Left lung (tissue), 14 donors: ENCODE results near the gene MT3. TPM values are rescaled to one million over a fixed set of nuclear protein-coding genes. Genes with fewer than 3 reads are reported as not detected.

ENCODE experiments used
- ATAC-seq: fragments of 200-7000 bp; cut with Tn5 transposase; one replicate; pipeline ENCODE4 v1.9.1; 2020; ENCODE audit warnings: moderate library complexity
- DNase-seq, 4 donors: peaks; one replicate each; pipeline ENCODE4 v3.0.0-alpha.2; 2013 to 2020
- H3K27ac ChIP-seq, 2 donors: fragments of 200-600 bp; sonication (generic) in 1 of 2; one replicate each; pipeline versions ENCODE4 v1.5.0 to v1.8.0; 2020 to 2021
- H3K27me3 ChIP-seq, 2 donors: fragments of 200-600 bp; sonication (generic) in 1 of 2; one replicate each; pipeline versions ENCODE4 v1.5.0 to v1.8.0; 2020 to 2021
- H3K36me3 ChIP-seq, 2 donors: fragments of 200-600 bp; sonication (generic) in 1 of 2; one replicate each; pipeline versions ENCODE4 v1.5.0 to v1.8.0; 2020 to 2021
- H3K4me1 ChIP-seq, 2 donors: fragments of 200-600 bp; one replicate each; pipeline ENCODE4 v1.8.0; 2021
- H3K4me3 ChIP-seq, 2 donors: fragments of 200-600 bp; sonication (generic) in 1 of 2; one replicate each; pipeline versions ENCODE4 v1.5.0 to v1.8.0; 2020 to 2021; ENCODE audit warnings: mild to moderate bottlenecking in 1 of 2
- H3K9me3 ChIP-seq, 2 donors: fragments of 200-600 bp; sonication (generic) in 1 of 2; one replicate each; pipeline versions ENCODE4 v1.5.0 to v1.8.0; 2020 to 2021
- CTCF ChIP-seq, 2 donors: fragments of 200-600 bp; sonication (generic) in 1 of 2; IDR thresholded peaks; one replicate each; pipeline versions ENCODE4 v1.5.0 to v1.8.0; 2021; ENCODE audit warnings: antibody characterized with exemption in 2 of 2
- intact Hi-C, 2 donors: fragments of 100-400 bp; cut with DNase I; formaldehyde crosslinking; loops; one replicate each; pipeline versions ENCODE4 v1.11.2 to v1.14.2; 2022
- long read RNA-seq, 12 donors: library from polyadenylated mRNA in 2 of 12; unstranded in 2 of 12; transcript quantifications; one replicate each; pipeline ENCODE4 v2.0.0 and lab custom pipeline, GENCODE V29; 2019 to 2026
- polyA plus RNA-seq, 6 donors: library from polyadenylated mRNA; unstranded; fragments of 120-200 nt; gene quantifications; one replicate each; pipeline ENCODE4 v1.2.1, GENCODE V29; 2013; ENCODE audit not compliant: insufficient read length in 6 of 6
- total RNA-seq, 2 donors: library from RNA; stranded (reverse); fragmentation: NEBNext Ultra II Directional; extraction: Animal tissue kit (Norgen Biotek cat#: 25700); gene quantifications; one replicate each; pipeline ENCODE4 v1.2.1, GENCODE V29; 2021
- donor health status: DM: no; HTN: yes; CAD: no.
- donor health status: DM: no; HTN: no; CAD: no.

Gene MT3
- not detected for total RNA-seq
- polyA plus RNA-seq, result not detected
- long read RNA-seq, donor 1, result 0 reads
- long read RNA-seq, donor 2, result 0 reads
- long read RNA-seq, donor 3, result 0 reads
- long read RNA-seq, donor 4, result 0 reads
- long read RNA-seq, donor 5, result 0 reads
- long read RNA-seq, donor 6, result 0 reads
- long read RNA-seq, donor 7, result 0 reads
- long read RNA-seq, donor 8, result 0 reads
- long read RNA-seq, donor 9, result 0 reads
- long read RNA-seq, donor 10, result 0 reads
- long read RNA-seq, donor 11, result 0 reads
- long read RNA-seq, donor 12, result 0 reads

GRCh38 chr16:56589141-56590039 lies at the start of gene MT3:
Gene MT3, plus strand, starts transcription at chr16:56589528. Its CDS starts 63 bp downstream, at chr16:56589591.
- Histone ChIP-seq H3K9me3 (no peaks in the 10 kb centered on the region), H3K27ac (no peak within 1 kb of the TSS), H3K4me3 (peak within 1 kb of the TSS in 1 of 2 donors; percentile 23), H3K27me3 (peaks cover 21 to 49% of the 10 kb centered on the region in 2 donors), H3K4me1 (peaks cover 0 to 16% of the 10 kb centered on the region in 2 donors), H3K36me3 (no peaks in the 10 kb centered on the region)
- no peak for TF ChIP-seq CTCF (IDR thresholded peaks at IDR 0.05)
- intact Hi-C loops, result no loop called here
- ATAC-seq (peak; percentile 53), DNase-seq (no peak)

- Histone ChIP-seq H3K4me1 (no peaks in the 10 kb centered on the region), H3K27me3 (peaks cover 0 to 5% of the 10 kb centered on the region in 2 donors), H3K4me3 (no peak overlapping the region), H3K36me3 (no peaks in the 10 kb centered on the region), H3K27ac (no peak overlapping the region), H3K9me3 (no peaks in the 10 kb centered on the region)
- intact Hi-C loops, result no loop called here
- no peak for TF ChIP-seq CTCF (IDR thresholded peaks at IDR 0.05)
- DNase-seq (no peak), ATAC-seq (no peak)
These were observed 49.7 kb upstream of the MT3 start for GRCh38 chr16:56539656-56540055.

GRCh38 chr16:56542039-56542438 lies 47.3 kb upstream of the MT3 start:
- TF ChIP-seq CTCF (IDR thresholded peaks at IDR 0.05), result no peak
- no peaks in the 10 kb centered on the region for H3K9me3 ChIP-seq
- H3K27ac ChIP-seq, result no peak overlapping the region
- H3K4me3 ChIP-seq, result no peak overlapping the region
- H3K4me1 ChIP-seq, result no peaks in the 10 kb centered on the region
- intact Hi-C loops, result no loop called here
- no peaks in the 10 kb centered on the region for H3K27me3 ChIP-seq
- ATAC-seq (no peak), DNase-seq (no peak)
- no peaks in the 10 kb centered on the region for H3K36me3 ChIP-seq

DNA sequence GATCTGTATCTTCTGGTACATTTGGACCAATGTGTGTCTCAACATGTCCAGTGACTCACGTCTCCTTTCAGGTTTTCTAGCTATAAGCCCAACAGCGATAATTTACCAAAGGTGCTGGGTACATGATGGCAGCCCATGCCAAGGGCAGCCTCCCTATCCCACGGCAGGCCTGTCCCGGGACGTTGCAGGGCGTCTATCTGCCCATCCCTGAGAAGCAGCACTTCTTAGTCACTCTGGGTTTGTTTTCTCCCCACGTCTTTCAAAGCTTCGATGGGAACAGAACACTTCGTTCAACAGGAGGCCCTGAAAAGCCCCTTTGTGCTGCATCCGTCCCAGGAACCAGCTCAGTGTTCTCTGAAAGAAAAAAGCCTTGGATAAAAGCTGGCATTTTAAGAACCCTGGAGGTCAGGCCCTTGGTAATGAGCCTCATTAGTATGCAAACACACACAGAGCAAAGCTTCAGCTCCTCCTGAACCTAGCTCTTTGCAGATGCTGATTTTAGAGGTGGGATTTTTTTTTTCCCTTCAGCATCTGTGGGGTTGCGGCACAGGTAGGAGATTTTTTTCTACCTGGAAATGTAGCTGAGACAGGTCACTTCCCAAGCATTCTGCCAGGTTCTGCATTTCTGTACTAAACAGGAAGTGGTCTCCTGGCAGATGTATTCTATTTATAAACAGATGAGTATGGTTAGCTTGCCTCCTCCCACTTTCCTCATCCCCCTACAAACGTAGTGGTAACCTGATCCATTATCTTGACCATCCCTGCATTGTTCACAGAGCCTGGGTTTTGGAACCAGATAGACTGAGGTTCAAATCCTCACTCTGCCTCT lies 42.0 kb upstream of the MT3 start:
- Histone ChIP-seq H3K27ac (no peak overlapping the region), H3K27me3 (no peaks in the 10 kb centered on the region), H3K4me3 (no peak overlapping the region), H3K4me1 (peaks cover 0 to 11% of the 10 kb centered on the region in 2 donors), H3K9me3 (no peaks in the 10 kb centered on the region), H3K36me3 (no peaks in the 10 kb centered on the region)
- intact Hi-C loops, result no loop called here
- no peak for DNase-seq
- no peak for TF ChIP-seq CTCF (IDR thresholded peaks at IDR 0.05)
- ATAC-seq, result no peak
